ENCODE measurements around the gene ZNF496.
"Not testable (repeated sequence)": the region's sequence is repeated elsewhere in the genome, so short reads cannot be mapped to it uniquely, and the experiment has no call there.

ZNF496 gene

GRCh38 chr1:247331525-247332214 is at the start of gene ZNF496:
Gene ZNF496 (minus strand): TSS chr1:247331867. CDS start chr1:247329578, 2,289 bp downstream.
- Histone ChIP-seq H3K27ac (ENCODE audit: low read depth, low read length) (peak within 1 kb of the TSS; percentile 88), H3K4me3 (ENCODE audit: low read depth, low read length) (peak within 1 kb of the TSS; percentile 96), H3K36me3 (ENCODE audit: control insufficient read depth, insufficient read depth, low read length) (peaks cover 52% of the 10 kb centered on the region), H3K4me1 (ENCODE audit: control insufficient read depth, insufficient read depth, low read length) (peaks cover 44% of the 10 kb centered on the region), H3K9me3 (ENCODE audit: control insufficient read depth, insufficient read depth, low read depth, low read length) (no peaks in the 10 kb centered on the region), H3K9ac (ENCODE audit: low read length) (peak within 1 kb of the TSS; percentile 87), H3K27me3 (ENCODE audit: control insufficient read depth, insufficient read depth, low read length) (no peaks in the 10 kb centered on the region)

GRCh38 chr1:247378334-247379073 is 46.8 kb upstream of the ZNF496 start:
- H3K4me3 ChIP-seq (ENCODE audit: low read depth, low read length): no peak overlapping the region
- H3K4me1 ChIP-seq (ENCODE audit: control insufficient read depth, insufficient read depth, low read length): peaks cover 44% of the 10 kb centered on the region
- H3K36me3 ChIP-seq (ENCODE audit: control insufficient read depth, insufficient read depth, low read length): no peaks in the 10 kb centered on the region
- H3K9ac ChIP-seq (ENCODE audit: low read length): no peak overlapping the region
- no peak overlapping the region for H3K27ac ChIP-seq (ENCODE audit: low read depth, low read length)
- peaks cover 9% of the 10 kb centered on the region; the same call in 1 of the 2 replicates for H3K9me3 ChIP-seq (ENCODE audit: control insufficient read depth, insufficient read depth, low read depth, low read length)
- H3K27me3 ChIP-seq (ENCODE audit: control insufficient read depth, insufficient read depth, low read length): no peaks in the 10 kb centered on the region

GRCh38 chr1:247377656-247378055 is 46.0 kb upstream of the ZNF496 start:
- Histone ChIP-seq H3K9ac (ENCODE audit: low read length) (peak overlapping the region; percentile 83), H3K4me1 (ENCODE audit: control insufficient read depth, insufficient read depth, low read length) (peaks cover 42% of the 10 kb centered on the region), H3K27ac (ENCODE audit: low read depth, low read length) (peak overlapping the region; percentile 95), H3K4me3 (ENCODE audit: low read depth, low read length) (peak overlapping the region; percentile 63)
- H3K9me3 ChIP-seq (ENCODE audit: control insufficient read depth, insufficient read depth, low read depth, low read length); H3K27me3 ChIP-seq (ENCODE audit: control insufficient read depth, insufficient read depth, low read length); H3K36me3 ChIP-seq (ENCODE audit: control insufficient read depth, insufficient read depth, low read length): not testable (repeated sequence)

GRCh38 chr1:247376659-247377058 is 45.0 kb upstream of the ZNF496 start:
- H3K36me3 ChIP-seq (ENCODE audit: control insufficient read depth, insufficient read depth, low read length): no peaks in the 10 kb centered on the region
- peaks cover 9% of the 10 kb centered on the region; the same call in 1 of the 2 replicates for H3K9me3 ChIP-seq (ENCODE audit: control insufficient read depth, insufficient read depth, low read depth, low read length)
- H3K4me3 ChIP-seq (ENCODE audit: low read depth, low read length): peak overlapping the region; percentile 63
- H3K27me3 ChIP-seq (ENCODE audit: control insufficient read depth, insufficient read depth, low read length): no peaks in the 10 kb centered on the region
- peak overlapping the region; percentile 95 for H3K27ac ChIP-seq (ENCODE audit: low read depth, low read length)
- peak overlapping the region; percentile 83 for H3K9ac ChIP-seq (ENCODE audit: low read length)
- H3K4me1 ChIP-seq (ENCODE audit: control insufficient read depth, insufficient read depth, low read length): peaks cover 42% of the 10 kb centered on the region

GRCh38 chr1:247375747-247376146 is 44.1 kb upstream of the ZNF496 start:
- H3K4me3 ChIP-seq (ENCODE audit: low read depth, low read length): peak overlapping the region; percentile 63
- peak overlapping the region; percentile 95 for H3K27ac ChIP-seq (ENCODE audit: low read depth, low read length)
- peak overlapping the region; percentile 58 for H3K9ac ChIP-seq (ENCODE audit: low read length)
- H3K9me3 ChIP-seq (ENCODE audit: control insufficient read depth, insufficient read depth, low read depth, low read length): peaks cover 9% of the 10 kb centered on the region; the same call in 1 of the 2 replicates
- H3K36me3 ChIP-seq (ENCODE audit: control insufficient read depth, insufficient read depth, low read length): no peaks in the 10 kb centered on the region
- H3K4me1 ChIP-seq (ENCODE audit: control insufficient read depth, insufficient read depth, low read length): peaks cover 49% of the 10 kb centered on the region
- H3K27me3 ChIP-seq (ENCODE audit: control insufficient read depth, insufficient read depth, low read length): no peaks in the 10 kb centered on the region

DNA sequence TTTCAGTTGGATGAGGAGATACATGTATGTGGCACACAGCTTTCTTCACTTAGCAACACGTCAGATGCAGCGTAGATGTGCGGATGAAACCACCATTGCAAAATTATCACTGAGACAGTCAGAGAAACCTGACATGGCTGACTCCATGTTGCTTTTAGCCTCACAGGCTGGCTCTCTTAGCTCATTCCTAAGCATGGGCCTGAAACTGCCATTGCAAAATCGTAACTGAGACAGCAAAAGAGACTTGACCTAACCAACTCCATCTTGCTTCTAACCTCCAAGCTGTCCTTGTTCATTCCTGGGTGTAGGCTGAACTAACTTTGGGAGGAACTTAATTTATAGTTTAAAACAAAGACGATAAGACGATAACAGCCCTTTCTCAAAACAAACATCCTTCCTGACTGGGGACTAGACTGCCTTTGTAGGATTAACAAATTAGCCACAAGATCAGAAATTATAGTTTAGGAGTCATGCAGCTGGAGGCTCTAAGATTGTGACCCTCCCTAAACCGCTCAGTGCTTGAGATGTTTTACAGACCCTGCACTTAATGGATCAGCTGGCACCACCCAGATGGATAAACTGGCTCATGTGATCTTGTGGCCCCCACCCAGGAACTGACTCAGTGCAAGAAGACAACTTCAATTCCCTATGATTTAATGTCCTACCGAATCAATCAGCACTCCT is 43.1 kb upstream of the ZNF496 start:
- not testable (repeated sequence) for H3K27me3 ChIP-seq (ENCODE audit: control insufficient read depth, insufficient read depth, low read length); H3K4me3 ChIP-seq (ENCODE audit: low read depth, low read length); H3K27ac ChIP-seq (ENCODE audit: low read depth, low read length); H3K9ac ChIP-seq (ENCODE audit: low read length); H3K36me3 ChIP-seq (ENCODE audit: control insufficient read depth, insufficient read depth, low read length); H3K9me3 ChIP-seq (ENCODE audit: control insufficient read depth, insufficient read depth, low read depth, low read length)
- peaks cover 53% of the 10 kb centered on the region for H3K4me1 ChIP-seq (ENCODE audit: control insufficient read depth, insufficient read depth, low read length)

DNA sequence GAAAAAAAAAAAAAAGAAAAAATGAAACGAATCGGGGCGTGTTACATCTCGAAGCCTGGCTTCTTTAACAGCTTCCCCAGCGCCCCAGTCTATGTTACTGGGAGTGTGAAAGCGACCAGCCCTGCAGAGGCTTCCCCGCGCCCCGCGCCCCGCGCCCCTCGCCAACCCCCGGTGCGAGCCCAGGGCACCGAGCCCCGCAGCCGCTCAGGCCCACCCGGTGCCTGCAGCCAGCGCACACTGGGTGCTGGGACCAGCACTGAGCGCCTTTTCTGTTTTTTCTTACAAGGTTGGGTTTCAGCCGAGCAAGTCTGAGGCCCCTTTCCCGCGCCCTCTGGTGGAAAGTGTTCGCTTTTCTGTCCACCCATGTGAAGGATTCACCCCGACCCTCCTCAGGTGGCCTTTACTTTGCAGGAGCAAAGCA is 42.1 kb upstream of the ZNF496 start:
- peaks cover 56% of the 10 kb centered on the region for H3K4me1 ChIP-seq (ENCODE audit: control insufficient read depth, insufficient read depth, low read length)
- H3K27ac ChIP-seq (ENCODE audit: low read depth, low read length): no peak overlapping the region
- peak overlapping the region; percentile 28 for H3K9ac ChIP-seq (ENCODE audit: low read length)
- H3K4me3 ChIP-seq (ENCODE audit: low read depth, low read length): no peak overlapping the region
- no peaks in the 10 kb centered on the region for H3K27me3 ChIP-seq (ENCODE audit: control insufficient read depth, insufficient read depth, low read length)
- no peaks in the 10 kb centered on the region for H3K9me3 ChIP-seq (ENCODE audit: control insufficient read depth, insufficient read depth, low read depth, low read length)
- H3K36me3 ChIP-seq (ENCODE audit: control insufficient read depth, insufficient read depth, low read length): no peaks in the 10 kb centered on the region

DNA sequence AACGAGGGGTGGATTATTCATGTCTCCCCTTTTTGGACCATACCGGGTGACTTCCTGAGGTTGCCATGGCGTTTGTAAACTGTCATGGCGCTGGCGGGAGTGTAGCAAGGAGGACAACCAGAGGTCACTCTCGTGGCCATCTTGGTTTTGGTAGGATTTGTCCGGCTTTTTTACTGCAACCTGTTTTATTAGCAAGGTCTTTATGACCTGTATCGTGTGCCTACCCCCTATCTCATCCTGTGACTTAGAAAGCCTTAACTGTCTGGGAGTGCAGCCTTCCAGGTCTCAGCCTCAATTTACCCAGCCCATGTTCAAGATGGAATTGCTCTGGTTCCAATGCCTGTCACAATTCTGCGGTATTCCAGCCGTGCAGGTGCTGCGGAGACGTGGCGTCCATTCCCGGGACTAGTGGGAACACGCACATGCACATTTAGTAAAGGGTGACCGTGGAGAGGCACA is 40.2 kb upstream of the ZNF496 start:
- peaks cover 41% of the 10 kb centered on the region for H3K4me1 ChIP-seq (ENCODE audit: control insufficient read depth, insufficient read depth, low read length)

DNA sequence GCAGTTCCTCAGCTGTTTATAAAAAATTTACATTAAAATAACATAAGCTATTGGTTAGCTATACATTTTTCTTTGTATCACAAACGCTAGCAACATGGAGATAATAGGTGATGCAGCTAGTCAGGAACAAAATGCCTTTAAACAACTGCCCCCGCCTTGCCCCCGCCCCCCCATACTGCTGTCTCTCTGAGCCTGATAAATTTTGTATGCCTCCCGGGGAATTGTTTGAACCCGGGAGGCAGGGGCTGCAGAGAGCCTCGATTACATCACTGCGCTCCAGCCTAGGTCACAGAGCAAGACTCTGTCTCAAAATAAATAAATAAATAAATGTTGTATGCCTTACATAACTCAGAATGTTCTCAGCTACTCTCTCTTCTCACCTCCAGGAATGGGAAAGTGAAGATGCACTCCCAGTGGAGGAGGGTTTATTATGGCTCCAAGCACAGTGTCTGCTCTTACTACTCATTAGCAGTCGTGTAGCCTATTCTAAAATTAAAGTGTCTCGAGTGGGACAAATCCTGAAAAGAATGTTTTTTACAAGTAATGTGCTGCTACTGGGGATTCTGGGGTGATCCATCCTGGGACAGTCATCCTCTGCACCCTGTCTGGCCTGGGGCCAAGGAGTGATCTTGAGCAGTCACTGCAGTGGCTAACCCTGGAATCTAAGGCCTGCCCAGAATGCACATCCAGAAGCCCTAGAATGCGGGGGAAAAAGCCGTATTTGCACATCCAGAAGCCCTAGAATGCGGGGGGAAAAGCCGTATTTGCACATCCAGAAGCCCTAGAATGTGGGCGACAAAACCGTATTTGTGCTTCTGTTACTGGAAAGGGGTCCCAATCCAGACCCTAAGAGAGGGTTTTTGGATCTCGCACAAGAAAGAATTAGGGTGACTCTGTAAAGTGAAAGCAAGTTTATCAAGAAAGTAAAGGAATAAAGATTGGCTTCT is 39.4 kb upstream of the ZNF496 start:
- H3K27me3 ChIP-seq (ENCODE audit: control insufficient read depth, insufficient read depth, low read length): no peaks in the 10 kb centered on the region
- no peak overlapping the region for H3K4me3 ChIP-seq (ENCODE audit: low read depth, low read length)
- no peaks in the 10 kb centered on the region for H3K36me3 ChIP-seq (ENCODE audit: control insufficient read depth, insufficient read depth, low read length)
- peaks cover 12% of the 10 kb centered on the region; the same call in 1 of the 2 replicates for H3K9me3 ChIP-seq (ENCODE audit: control insufficient read depth, insufficient read depth, low read depth, low read length)
- no peak overlapping the region for H3K9ac ChIP-seq (ENCODE audit: low read length)
- H3K27ac ChIP-seq (ENCODE audit: low read depth, low read length): no peak overlapping the region
- H3K4me1 ChIP-seq (ENCODE audit: control insufficient read depth, insufficient read depth, low read length): peaks cover 36% of the 10 kb centered on the region

More for the DNA sequence above, 40.2 kb upstream of the ZNF496 start:
- Histone ChIP-seq H3K27ac (ENCODE audit: low read depth, low read length) (no peak overlapping the region), H3K36me3 (ENCODE audit: control insufficient read depth, insufficient read depth, low read length) (no peaks in the 10 kb centered on the region), H3K9me3 (ENCODE audit: control insufficient read depth, insufficient read depth, low read depth, low read length) (peaks cover 4% of the 10 kb centered on the region; the same call in 1 of the 2 replicates), H3K27me3 (ENCODE audit: control insufficient read depth, insufficient read depth, low read length) (no peaks in the 10 kb centered on the region), H3K9ac (ENCODE audit: low read length) (no peak overlapping the region), H3K4me3 (ENCODE audit: low read depth, low read length) (no peak overlapping the region)

GRCh38 chr1:247368490-247369145 is 37.0 kb upstream of the ZNF496 start:
- no peaks in the 10 kb centered on the region for H3K36me3 ChIP-seq (ENCODE audit: control insufficient read depth, insufficient read depth, low read length)
- H3K27me3 ChIP-seq (ENCODE audit: control insufficient read depth, insufficient read depth, low read length): no peaks in the 10 kb centered on the region
- H3K9me3 ChIP-seq (ENCODE audit: control insufficient read depth, insufficient read depth, low read depth, low read length): peaks cover 28% of the 10 kb centered on the region
- peaks cover 15% of the 10 kb centered on the region for H3K4me1 ChIP-seq (ENCODE audit: control insufficient read depth, insufficient read depth, low read length)
- no peak overlapping the region for H3K9ac ChIP-seq (ENCODE audit: low read length)
- no peak overlapping the region for H3K4me3 ChIP-seq (ENCODE audit: low read depth, low read length)
- no peak overlapping the region for H3K27ac ChIP-seq (ENCODE audit: low read depth, low read length)
